GM12875 (cell line): ENCODE results near the gene WARS2.
"Not testable (repeated sequence)": the region's sequence is repeated elsewhere in the genome, so short reads cannot be mapped to it uniquely, and the experiment has no call there.

Source experiments
- H3K4me3 ChIP-seq: one replicate; pipeline ENCODE4 v1.5.1; 2011; ENCODE audit warnings: low read depth, low read length, control low read depth
- TF ChIP-seq, protein P1 (sequence below): IDR thresholded peaks from 2 replicates; pipeline ENCODE4 v1.5.1; 2011; ENCODE audit warnings: low read depth, mild to moderate bottlenecking, control low read depth, inconsistent platforms, low read length, moderate library complexity, borderline replicate concordance; ENCODE audit not compliant: insufficient read depth

Gene WARS2

GRCh38 chr1:119140177-119141019, at the start of gene WARS2:
TSS of gene WARS2 (minus strand) at chr1:119140653. CDS start at chr1:119140644, 9 bp downstream.
- peak within 1 kb of the TSS; percentile 64 for H3K4me3 ChIP-seq

GRCh38 chr1:119188926-119189325, 48.5 kb upstream of the WARS2 start:
- TF ChIP-seq, protein P1, sequence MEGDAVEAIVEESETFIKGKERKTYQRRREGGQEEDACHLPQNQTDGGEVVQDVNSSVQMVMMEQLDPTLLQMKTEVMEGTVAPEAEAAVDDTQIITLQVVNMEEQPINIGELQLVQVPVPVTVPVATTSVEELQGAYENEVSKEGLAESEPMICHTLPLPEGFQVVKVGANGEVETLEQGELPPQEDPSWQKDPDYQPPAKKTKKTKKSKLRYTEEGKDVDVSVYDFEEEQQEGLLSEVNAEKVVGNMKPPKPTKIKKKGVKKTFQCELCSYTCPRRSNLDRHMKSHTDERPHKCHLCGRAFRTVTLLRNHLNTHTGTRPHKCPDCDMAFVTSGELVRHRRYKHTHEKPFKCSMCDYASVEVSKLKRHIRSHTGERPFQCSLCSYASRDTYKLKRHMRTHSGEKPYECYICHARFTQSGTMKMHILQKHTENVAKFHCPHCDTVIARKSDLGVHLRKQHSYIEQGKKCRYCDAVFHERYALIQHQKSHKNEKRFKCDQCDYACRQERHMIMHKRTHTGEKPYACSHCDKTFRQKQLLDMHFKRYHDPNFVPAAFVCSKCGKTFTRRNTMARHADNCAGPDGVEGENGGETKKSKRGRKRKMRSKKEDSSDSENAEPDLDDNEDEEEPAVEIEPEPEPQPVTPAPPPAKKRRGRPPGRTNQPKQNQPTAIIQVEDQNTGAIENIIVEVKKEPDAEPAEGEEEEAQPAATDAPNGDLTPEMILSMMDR = no peak
- no peak overlapping the region for H3K4me3 ChIP-seq

More at GRCh38 chr1:119140177-119141019, at the start of gene WARS2:
- TF ChIP-seq, protein P1 = no peak

DNA sequence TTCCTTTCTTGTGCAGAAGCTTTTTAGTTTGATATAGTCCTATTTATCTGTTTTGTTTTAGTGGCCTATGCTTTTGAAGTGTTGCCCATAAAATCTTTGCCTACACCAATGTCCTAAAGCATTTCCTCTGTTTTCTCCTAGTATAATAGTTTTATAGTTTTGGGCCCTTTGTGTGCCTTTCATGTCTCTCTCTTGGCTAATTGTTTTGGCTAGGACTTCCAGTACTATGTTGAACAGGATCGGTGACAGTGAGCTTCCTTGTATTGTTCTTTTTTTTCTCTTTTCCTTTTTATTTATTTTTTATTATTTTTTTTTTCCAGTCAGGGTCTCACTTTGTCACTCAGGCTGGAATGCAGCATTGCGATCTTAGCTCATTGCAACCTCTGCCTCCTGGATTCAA, 47.0 kb upstream of the WARS2 start:
- no peak overlapping the region for H3K4me3 ChIP-seq
- TF ChIP-seq, protein P1 = no peak

DNA sequence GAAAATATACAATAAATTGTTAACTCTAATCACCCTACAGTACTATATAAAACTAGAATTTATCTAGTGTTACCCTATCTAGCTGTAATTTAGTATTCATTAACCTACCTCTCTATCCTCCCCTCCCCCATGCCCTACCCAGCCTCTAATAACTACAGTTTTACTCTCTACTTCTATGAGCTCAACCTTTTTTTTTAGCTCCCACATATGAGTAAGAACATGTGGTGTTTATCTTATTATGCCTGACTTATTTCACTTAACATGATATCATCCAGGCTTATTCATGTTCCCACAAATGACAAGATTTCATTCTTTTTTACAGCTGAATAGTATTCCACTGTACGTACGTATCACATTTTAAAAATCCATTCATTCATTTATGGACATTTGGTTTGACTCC, 46.0 kb upstream of the WARS2 start:
- TF ChIP-seq, protein P1 = no peak
- H3K4me3 ChIP-seq = no peak overlapping the region

- TF ChIP-seq, protein P1 = no peak
- H3K4me3 ChIP-seq = no peak overlapping the region
Measured at GRCh38 chr1:119184972-119185371, 44.5 kb upstream of the WARS2 start.

DNA sequence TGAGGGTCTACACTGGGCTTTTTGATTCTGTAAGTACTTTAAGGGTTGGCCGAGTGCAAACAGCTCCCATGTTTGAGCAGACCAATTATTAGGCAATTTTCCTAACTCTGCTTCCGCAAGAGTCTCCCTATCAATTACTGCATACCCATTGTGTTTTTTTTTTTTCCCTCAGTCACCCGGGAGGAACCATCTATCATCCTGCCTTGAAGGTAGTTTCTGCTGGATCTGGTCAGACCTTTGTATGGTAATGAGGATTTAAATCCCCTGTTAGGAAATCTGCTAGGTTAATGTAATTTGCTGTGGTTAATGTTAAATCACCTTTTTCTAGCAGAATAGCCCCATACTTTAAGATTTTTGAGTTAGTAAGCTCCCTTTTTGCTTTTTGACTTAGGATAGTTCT, 40.8 kb upstream of the WARS2 start:
- H3K4me3 ChIP-seq = no peak overlapping the region
- TF ChIP-seq, protein P1 = no peak

GRCh38 chr1:119179051-119179450, 38.6 kb upstream of the WARS2 start:
- TF ChIP-seq, protein P1 = no peak
- no peak overlapping the region for H3K4me3 ChIP-seq

- not testable (repeated sequence) for H3K4me3 ChIP-seq
Measured at GRCh38 chr1:119172927-119173326, 32.5 kb upstream of the WARS2 start.

DNA sequence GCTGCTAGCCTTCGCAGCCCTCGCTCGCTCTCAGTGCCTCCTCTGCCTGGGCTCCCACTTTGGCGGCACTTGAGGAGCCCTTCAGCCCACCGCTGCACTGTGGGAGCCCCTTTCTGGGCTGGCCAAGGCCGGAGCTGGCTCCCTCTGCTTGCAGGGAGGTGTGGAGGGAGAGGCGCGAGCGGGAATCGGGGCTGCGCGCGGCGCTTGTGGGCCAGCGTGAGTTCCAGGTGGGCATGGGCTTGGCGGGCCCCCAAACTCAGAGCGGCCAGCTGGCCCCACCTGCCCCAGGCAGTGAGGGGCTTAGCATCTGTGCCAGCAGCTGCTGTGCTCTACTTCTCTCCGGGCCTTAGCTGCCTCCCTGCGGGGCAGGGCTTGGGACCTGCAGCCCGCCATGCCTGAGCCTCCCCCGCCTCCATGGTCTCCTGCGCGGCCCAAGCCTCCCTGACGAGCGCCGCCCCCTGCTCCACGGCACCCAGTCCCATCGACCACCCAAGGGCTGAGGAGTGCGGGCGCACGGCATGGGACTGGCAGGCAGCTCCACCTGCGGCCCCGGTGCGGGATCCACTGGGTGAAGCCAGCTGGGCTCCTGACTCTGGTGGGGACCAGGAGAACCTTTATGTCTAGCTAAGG, 31.0 kb upstream of the WARS2 start:
- not testable (repeated sequence) for H3K4me3 ChIP-seq
